ENCODE results near the gene SGMS1. TPM values are rescaled to one million over a fixed set of nuclear protein-coding genes. Genes with fewer than 3 reads are reported as not detected.

The SGMS1 gene
- total and polyA plus RNA-seq, 10 donors, result 5.9 to 84.3 (median 34.6) TPM

- H3K9me3 ChIP-seq, result no peaks in the 10 kb centered on the region
- intact Hi-C loops (cut with DNase I; ENCODE audit: low total_unique reads), result no loop called here
- H3K27me3 ChIP-seq (replicated peaks in 1 of 7), result no peaks in the 10 kb centered on the region
- peaks cover 0 to 5% (median 0%) of the 10 kb centered on the region in 6 donors for H3K36me3 ChIP-seq
- H3K27ac ChIP-seq, result no peak overlapping the region
- TF ChIP-seq CTCF (IDR thresholded peaks at IDR 0.05 in 8 of 11, conservative IDR thresholded peaks at IDR 0.05 in 3 of 11) (no peak), POLR2A (IDR thresholded peaks at IDR 0.05) (no peak), POLR2AphosphoS5 (IDR thresholded peaks at IDR 0.05) (no peak)
- DNase-seq, result no peak
- H3K4me1 ChIP-seq, result peaks cover 0 to 21% (median 2%) of the 10 kb centered on the region in 6 donors
- no peak overlapping the region for H3K4me3 ChIP-seq
- WGBS, 5 donors, result 90 to 99% (median 94%) methylated on average over 4 of the region's 4 CpGs
Observed at GRCh38 chr10:50436805-50437204, 187.0 kb downstream of the SGMS1 start.

DNA sequence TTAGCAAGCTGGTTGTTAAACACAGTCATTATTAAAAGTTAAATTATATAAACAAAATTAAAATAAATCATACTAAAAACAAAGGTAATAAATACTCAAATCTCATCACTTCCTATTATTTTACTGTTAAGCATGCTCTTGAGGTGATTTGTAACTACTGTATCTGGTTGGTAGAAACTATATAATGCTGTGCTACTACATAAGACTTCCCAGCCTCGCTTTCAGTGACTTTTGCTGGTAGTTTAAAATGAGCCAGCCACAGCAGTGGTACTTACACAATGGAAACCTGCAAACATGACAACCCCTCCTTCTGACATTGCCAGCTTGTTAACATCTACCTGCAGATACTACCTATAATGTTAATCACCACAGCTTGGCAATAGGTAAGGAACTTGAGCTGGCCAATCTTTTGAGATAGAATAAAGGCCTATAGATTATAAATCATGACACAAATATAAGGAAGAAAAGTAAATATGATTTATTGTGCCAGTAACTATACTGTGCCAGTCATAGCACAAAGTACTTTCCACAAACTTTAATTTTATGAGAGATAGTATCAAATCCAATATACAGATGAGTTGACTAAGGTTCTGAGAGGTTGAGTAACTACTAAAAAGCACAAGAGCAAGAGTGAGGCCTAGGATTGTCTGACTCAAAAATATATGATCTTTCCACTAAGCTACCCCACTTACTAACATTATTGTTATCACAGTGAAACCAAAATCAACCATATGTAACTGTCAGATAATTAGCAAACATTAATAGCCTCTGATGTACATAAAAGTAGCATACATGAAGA is 191.3 kb downstream of the SGMS1 start:
- Histone ChIP-seq H3K27me3 (replicated peaks in 1 of 7) (no peaks in the 10 kb centered on the region), H3K27ac (peak overlapping the region in 1 of 8 donors; percentile 60), H3K36me3 (peaks cover 0 to 5% (median 0%) of the 10 kb centered on the region in 6 donors), H3K9me3 (no peaks in the 10 kb centered on the region), H3K4me1 (peaks cover 0 to 25% (median 13%) of the 10 kb centered on the region in 6 donors), H3K4me3 (no peak overlapping the region)
- TF ChIP-seq CTCF (IDR thresholded peaks at IDR 0.05 in 8 of 11, conservative IDR thresholded peaks at IDR 0.05 in 3 of 11) (no peak), POLR2A (IDR thresholded peaks at IDR 0.05) (no peak), POLR2AphosphoS5 (IDR thresholded peaks at IDR 0.05) (no peak)
- DNase-seq, result no peak
- intact Hi-C loops (cut with DNase I; ENCODE audit: low total_unique reads), result no loop called here
- 78 to 93% (median 82%) methylated on average over 1 of the region's 1 CpG for WGBS, 5 donors

GRCh38 chr10:50431791-50432190 is 192.0 kb downstream of the SGMS1 start:
- no peak for TF ChIP-seq POLR2AphosphoS5 (IDR thresholded peaks at IDR 0.05)
- TF ChIP-seq CTCF (IDR thresholded peaks at IDR 0.05 in 8 of 11, conservative IDR thresholded peaks at IDR 0.05 in 3 of 11), result no peak
- TF ChIP-seq POLR2A (IDR thresholded peaks at IDR 0.05), result no peak
- no peak overlapping the region for H3K4me3 ChIP-seq
- intact Hi-C loops (cut with DNase I; ENCODE audit: low total_unique reads), result no loop called here
- peaks cover 0 to 5% (median 0%) of the 10 kb centered on the region in 6 donors for H3K36me3 ChIP-seq
- 39 to 57% (median 54%) methylated on average over 3 of the region's 3 CpGs for WGBS, 5 donors
- peaks cover 0 to 25% (median 13%) of the 10 kb centered on the region in 6 donors for H3K4me1 ChIP-seq
- no peaks in the 10 kb centered on the region for H3K9me3 ChIP-seq
- H3K27me3 ChIP-seq (replicated peaks in 1 of 7), result no peaks in the 10 kb centered on the region
- peak overlapping the region in 5 of 8 donors; percentile 3 to 62 (median 60) for H3K27ac ChIP-seq
- DNase-seq, result no peak

GRCh38 chr10:50431133-50431532 is 192.6 kb downstream of the SGMS1 start:
- H3K36me3 ChIP-seq, result peaks cover 0 to 5% (median 0%) of the 10 kb centered on the region in 6 donors
- intact Hi-C loops (cut with DNase I; ENCODE audit: low total_unique reads), result no loop called here
- peaks cover 0 to 25% (median 13%) of the 10 kb centered on the region in 6 donors for H3K4me1 ChIP-seq
- TF ChIP-seq POLR2AphosphoS5 (IDR thresholded peaks at IDR 0.05), result no peak
- no peak for TF ChIP-seq POLR2A (IDR thresholded peaks at IDR 0.05)
- TF ChIP-seq CTCF (IDR thresholded peaks at IDR 0.05 in 8 of 11, conservative IDR thresholded peaks at IDR 0.05 in 3 of 11), result no peak
- H3K9me3 ChIP-seq, result no peaks in the 10 kb centered on the region
- H3K4me3 ChIP-seq, result no peak overlapping the region
- no peak for DNase-seq
- no peaks in the 10 kb centered on the region for H3K27me3 ChIP-seq (replicated peaks in 1 of 7)
- 27 to 38% (median 30%) methylated on average over 4 of the region's 4 CpGs for WGBS, 5 donors
- H3K27ac ChIP-seq, result peak overlapping the region in 5 of 8 donors; percentile 3 to 62 (median 60)
